ENCODE data around the gene MRPL44. TPM values are rescaled to one million over a fixed set of nuclear protein-coding genes. Genes with fewer than 3 reads are reported as not detected.
A peak's percentile ranks its signal among the peaks of the same experiment; 100 is the strongest.

MRPL44 gene
- polyA plus RNA-seq, 10 donors, result 22.8 to 29.3 (median 25.5) TPM

DNA sequence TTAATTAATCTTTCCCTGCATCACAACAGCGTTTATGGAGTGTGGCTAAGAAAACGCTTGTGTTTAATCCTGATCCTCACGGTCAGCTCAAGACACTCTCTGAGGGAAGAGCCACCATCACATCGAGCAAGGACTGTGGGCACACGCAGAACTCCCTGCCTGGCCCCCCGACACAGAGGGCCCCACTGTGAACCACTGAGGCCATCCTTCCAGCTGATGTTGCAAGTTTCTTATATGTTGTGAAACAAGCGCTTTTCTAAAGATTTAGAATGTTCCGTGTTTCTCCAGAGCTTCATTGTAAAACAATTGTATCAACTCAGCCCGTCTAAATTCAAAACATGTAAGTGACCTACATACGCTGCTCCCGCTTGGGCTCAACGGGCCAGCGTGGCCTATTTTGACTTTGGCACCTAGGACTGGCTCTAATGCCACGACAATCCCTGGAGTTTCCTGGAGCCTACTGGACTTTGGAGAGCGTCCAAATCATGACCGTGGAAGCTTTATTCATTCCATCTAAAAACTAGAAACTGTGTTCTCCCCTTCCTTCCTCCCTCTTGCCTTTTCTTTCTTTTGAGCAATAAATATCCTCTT is 46.9 kb downstream of the MRPL44 start:
- peak in 2 of 3 donors; percentile 22 to 26 for DNase-seq

DNA sequence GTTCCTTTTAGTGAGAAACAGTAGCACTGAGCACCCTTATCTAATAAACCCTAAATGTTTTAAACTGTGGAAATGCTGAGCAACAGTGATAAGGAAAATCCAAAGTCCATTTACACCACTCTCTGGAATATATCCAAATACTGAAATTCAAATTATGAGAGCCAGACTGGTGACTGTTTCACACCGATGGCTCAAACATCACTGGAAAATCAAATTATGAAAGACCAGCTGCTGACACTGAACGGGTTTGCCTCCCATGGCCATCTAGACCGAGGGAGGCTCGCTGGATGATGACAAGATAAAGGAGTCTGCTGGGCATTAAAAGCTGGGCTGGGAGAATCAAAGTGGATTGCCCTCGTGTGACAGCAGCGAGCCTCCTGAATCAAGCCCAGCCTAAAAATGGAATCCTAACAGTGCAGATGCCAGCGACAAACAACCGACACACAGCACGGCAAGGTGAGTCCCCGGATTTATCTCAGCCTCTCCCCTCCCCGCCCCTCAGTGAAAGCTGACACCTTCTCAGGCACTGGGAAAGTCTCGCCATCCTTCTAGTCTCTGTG is 51.5 kb downstream of the MRPL44 start:
- DNase-seq, result no peak

DNA sequence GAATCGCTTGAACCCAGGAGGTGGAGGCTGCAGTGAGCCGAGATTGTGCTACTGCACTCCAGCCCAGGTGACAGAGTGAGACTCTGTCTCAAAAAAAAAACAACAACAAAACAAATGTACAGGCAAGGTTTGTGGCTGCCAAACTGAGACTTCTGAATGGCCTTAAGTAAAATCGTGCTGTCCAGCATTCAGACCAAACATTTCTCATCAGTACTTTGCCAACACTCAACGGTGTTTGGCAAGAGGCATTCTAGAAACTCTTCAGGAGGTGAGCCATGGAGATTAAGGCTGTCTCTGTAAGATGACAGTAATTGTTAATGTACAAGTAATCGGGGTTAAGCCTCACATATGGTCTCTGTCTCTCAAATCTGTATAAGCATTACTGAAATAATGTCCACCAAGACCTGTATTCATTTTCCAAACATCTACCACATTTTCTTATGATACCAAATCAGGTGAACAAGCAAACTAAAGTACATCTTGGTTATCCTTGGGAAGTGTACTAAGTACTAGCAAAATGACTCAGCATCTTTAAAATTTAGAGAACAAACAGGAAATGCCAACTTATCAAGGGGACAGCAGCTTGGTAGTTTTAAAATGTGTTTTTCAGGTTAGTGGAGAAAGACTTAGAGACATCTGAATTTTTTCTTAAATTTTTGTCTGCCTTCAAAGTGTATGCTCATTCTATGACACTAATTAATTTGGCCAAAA is 52.5 kb downstream of the MRPL44 start:
- DNase-seq, result no peak

DNA sequence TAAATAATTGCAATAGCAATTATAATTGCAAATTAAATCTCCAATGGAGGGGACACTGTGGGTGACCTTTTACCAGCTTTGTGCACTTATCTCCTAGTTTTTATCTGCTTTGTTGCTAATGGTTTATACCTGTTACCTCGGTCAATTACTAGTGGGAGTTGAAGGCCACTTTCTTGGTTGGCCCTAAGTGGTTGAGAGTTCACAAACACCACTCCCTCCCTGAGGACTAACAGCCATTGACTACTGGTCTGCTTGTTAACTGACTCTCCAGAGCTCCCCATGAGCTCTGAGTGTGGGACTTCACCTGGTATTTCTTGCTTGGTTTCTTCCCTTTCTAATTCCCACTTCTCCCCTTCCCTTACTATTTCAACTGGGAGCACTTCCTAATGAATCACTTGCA is 54.6 kb downstream of the MRPL44 start:
- DNase-seq, result no peak

DNA sequence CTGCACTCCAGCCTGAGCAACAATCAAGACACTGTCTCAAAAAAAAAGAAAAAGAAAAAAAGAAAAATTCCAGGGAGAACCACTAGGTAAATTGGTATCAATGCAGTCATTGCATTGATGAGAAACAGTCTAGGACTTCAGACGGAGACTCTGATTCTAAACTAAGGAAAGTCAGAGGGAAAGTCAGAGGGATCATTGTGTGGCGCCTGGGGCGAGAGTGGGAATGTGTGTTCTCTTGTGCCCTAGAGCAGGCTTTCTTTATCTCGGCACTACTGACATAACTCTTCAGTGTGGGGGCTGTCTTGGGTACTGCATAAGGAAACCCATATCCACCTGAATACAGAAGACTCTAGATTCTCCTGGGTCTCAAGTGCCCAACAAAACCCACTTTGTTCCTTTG is 57.1 kb downstream of the MRPL44 start:
- DNase-seq, result no peak

DNA sequence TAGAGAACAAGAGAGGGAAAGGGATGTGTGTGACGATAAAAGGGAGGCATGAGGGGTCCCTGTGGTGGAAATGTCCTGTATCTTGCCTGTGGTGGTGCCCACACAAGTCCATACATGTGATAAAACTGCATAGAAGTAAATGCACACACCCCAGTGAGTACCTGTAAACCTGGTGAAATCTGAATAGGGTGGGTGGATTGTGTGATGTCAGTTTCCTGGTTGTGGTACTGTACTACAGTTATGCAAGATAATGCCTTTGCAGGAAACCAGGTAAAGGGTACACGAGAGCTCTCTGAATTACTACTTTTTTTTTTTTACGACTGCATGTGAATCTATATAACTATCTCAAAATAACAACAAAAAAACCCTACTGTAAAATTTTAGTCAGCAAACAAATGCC is 59.7 kb downstream of the MRPL44 start:
- no peak for DNase-seq

Other genes with a start within 250 kb of the MRPL44 start
- gene AP1S3, start 119.9 kb upstream of the MRPL44 start, polyA plus RNA-seq (ENCODE audit: insufficient read length in 10 of 10), result 1 to 10 TPM in 1 of 10 donors, under 1 TPM in 9; 0.35 to 1.3 (median 0.81) TPM
- gene WDFY1, start 12.1 kb upstream of the MRPL44 start, polyA plus RNA-seq (ENCODE audit: insufficient read length in 10 of 10), result 10 to 100 TPM; 26.7 to 35.2 (median 31.4) TPM
- 100 to 1,000 TPM in 6 of 10 donors, 10 to 100 TPM in 4; 71.1 to 127 (median 101) TPM for gene SERPINE2, start 81.8 kb downstream of the MRPL44 start, polyA plus RNA-seq (ENCODE audit: insufficient read length in 10 of 10)

Measured in muscle of back (tissue), 11 donors.